GM15510 (cell line): ENCODE measurements around the gene GPX2.

Experiments used
- POLR2A ChIP-seq: IDR thresholded peaks from 3 replicates; pipeline ENCODE4 v1.6.1; 2011; ENCODE audit warnings: borderline replicate concordance; ENCODE audit not compliant: insufficient read length; ENCODE audit errors: extremely low read depth

GPX2 gene

GRCh38 chr14:64942531-64943111 is at the start of gene GPX2:
Gene GPX2, minus strand, starts transcription at chr14:64942745. Its CDS starts 19 bp downstream, at chr14:64942726.
- no peak for TF ChIP-seq POLR2A

GRCh38 chr14:64990939-64991338 is 48.4 kb upstream of the GPX2 start:
- TF ChIP-seq POLR2A = no peak

DNA sequence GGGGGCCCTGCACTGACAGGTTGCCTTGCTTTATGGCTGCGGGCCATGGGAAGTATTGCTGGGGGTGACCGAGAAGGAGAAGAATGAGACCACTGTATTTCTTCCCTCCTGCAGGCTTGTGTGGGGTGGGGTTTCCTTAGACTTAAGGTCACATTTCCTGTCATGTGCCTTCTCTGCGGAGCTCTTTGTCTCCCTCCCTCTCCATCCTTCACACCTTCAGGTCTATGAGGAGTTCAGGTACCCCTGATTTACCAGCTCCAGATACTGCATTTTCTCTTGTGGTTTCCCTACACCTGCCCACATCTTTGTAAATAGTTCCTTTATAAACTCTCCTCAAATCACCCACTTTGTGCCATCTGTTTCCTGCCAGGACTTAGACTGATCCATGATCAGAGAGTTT is 47.8 kb upstream of the GPX2 start:
- no peak for TF ChIP-seq POLR2A

DNA sequence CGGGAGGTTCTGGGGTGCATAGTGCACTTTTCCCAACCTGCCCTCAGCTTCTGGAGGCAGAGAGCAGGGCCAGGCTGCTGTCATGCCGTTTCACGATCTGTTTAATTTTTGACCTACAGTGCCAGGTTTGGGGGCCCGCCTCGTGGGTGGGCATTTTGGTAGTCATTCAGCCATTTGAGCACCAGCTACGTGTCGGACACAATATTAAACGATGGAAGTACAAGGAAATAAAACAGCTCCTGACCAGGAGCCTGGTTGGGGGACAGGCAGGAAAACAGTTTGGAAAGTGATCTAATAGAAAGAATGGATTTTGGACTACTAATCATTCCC is 44.9 kb upstream of the GPX2 start:
- no peak for TF ChIP-seq POLR2A

DNA sequence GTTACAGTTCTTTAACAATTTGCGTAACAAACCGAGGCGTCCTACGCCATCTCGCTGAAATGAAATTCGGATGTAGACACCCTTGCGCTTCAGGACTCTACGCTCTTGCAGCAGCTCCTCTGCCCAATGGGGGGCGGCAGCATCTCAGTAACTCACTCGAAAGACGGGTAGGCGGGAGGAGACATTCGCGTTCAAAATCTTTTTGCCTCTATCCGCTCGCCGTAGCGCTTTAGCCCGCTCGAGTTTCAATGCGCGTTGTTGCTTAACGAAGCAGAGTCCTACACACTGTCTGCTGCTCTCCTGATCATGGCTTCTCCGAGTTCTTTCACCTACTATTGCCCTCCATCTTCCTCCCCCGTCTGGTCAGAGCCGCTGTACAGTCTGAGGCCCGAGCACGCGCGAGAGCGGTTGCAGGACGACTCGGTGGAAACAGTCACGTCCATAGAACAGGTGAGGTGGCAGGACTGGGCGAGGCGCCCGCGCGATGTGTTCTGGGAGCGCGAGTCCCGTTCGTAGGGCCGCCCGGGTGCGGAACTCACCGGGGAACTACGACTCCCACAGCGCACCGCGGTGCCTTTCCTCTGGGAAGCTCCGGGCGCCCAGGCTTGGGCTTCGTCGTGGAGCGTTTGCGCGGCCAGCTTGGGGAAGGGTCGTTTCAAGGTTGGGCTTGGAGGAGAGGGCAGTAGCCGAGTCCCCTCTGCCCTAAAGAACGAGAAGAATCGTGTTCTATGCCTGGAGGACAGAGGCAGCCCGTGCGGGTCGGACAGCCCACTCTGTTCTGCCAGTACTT is 44.3 kb upstream of the GPX2 start, which contains the start of gene FNTB:
FNTB (plus strand) TSS at position 248 of the 790 bp plus-strand sequence; CDS start at position 307, 59 bp downstream.
- peak; percentile 50 for TF ChIP-seq POLR2A

DNA sequence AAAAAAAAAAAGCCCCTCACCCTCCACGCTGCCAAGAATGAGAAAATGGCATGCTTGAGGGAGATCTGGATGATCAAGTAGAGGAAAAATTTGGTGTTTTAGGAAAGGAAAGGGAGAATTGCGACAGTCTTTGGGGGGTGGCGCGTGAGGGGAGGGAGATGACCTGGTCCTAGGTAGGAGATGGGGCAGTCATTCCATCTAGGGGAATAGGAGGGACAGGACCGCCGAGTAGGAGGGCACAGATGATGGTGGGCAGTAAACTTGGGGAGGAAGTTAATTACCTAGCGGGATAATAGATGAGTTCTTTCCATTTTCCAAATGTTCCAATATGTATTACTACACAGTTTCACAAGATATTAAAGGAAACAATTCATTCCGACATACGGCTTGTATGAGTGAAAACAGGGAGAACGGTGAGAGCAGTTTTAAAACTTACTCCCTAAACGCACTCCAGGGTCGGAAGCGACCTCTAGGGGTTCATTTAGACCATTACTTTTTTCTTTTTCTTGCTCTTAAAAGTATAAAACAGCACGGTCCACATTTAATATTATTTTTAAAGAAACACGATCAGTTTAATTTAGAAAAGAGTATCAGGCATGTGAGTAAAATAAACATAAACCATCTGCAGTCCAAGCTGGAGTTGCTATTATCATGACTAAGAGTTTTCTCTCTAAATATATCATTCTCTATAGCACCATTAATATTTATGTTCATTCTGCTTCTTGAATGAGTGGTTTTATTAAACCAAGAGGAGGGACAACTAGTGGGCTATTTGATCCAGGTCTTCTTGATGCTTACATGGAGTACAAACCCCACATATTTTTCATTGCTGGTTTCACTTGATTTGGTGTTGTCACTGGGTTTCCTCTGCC is 41.1 kb upstream of the GPX2 start:
- TF ChIP-seq POLR2A = no peak

GRCh38 chr14:64979336-64980074 is 37.0 kb upstream of the GPX2 start:
- no peak for TF ChIP-seq POLR2A

- TF ChIP-seq POLR2A = no peak
These were observed 32.0 kb upstream of the GPX2 start for GRCh38 chr14:64974563-64974962.

- TF ChIP-seq POLR2A = no peak
These were observed 31.3 kb upstream of the GPX2 start for GRCh38 chr14:64973826-64974225.

- TF ChIP-seq POLR2A = no peak
These were observed 30.5 kb upstream of the GPX2 start for GRCh38 chr14:64973026-64973442.

GRCh38 chr14:64971943-64972791 is 29.6 kb upstream of the GPX2 start, which contains the start of gene RAB15:
Gene RAB15, minus strand, starts transcription at chr14:64972336. Its CDS starts 260 bp downstream, at chr14:64972076.
- no peak for TF ChIP-seq POLR2A

GRCh38 chr14:64971491-64971942 is 29.0 kb upstream of the GPX2 start:
- TF ChIP-seq POLR2A = no peak

DNA sequence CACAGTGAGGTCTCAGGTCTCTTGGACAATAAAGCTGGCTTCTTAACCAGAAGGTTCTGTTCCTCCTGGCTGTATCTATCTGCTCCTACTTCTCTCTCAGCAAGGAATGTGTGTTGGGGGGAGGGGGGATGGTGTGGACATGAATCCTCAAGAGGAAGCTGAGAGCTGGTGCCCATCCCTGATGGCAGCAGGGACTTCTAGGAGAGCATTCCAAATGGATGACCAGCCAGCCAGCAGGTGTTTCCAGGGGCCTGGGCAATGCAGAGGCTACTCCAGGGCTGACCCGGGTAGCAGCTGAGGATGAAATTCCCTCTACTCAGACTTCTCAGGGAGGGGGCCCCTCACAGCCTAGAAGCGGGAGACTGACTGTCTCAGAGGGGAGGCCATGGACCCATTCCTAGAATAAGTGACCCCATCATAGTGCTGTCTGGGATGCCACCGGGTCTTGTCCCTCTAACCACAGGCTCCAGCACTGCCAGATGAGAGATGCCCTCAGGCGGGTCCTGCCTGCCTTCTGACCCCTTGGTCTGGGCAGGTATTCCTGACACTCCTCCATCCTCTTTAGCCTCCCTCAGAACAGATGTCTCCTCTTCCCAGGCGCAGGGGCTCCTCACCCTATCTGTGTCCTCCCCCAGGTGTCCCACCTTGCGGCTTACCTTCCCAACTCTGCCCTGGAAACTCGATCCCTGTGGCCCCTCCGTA is 28.4 kb upstream of the GPX2 start:
- TF ChIP-seq POLR2A = no peak
